ENCODE data around the gene FKBP5.
A peak's percentile ranks its signal among the peaks of the same experiment; 100 is the strongest.
"Not testable (repeated sequence)": the region's sequence is repeated elsewhere in the genome, so short reads cannot be mapped to it uniquely, and the experiment has no call there.

FKBP5 gene

DNA sequence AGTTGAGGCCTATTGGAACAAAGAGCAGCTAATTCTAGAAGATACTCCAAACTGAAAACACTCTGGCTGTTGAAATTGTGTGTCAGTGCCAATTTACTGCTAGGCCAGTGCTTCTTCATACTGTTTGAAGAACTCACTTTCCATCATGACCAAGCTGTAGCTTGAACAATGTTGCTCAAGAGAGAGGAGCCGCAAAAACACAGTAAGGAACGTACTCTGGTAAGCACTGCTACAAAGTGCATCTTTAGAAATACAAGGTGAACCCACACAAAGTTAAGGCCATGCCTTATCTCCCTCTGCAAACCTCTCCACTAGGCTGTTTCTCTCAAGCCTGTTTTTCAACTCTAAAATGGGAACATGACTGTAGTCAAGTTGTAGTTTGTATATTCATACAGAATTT is 101.5 kb downstream of the FKBP5 start:
- DNase-seq (ENCODE audit: low read depth in 2 of 2): no peak

DNA sequence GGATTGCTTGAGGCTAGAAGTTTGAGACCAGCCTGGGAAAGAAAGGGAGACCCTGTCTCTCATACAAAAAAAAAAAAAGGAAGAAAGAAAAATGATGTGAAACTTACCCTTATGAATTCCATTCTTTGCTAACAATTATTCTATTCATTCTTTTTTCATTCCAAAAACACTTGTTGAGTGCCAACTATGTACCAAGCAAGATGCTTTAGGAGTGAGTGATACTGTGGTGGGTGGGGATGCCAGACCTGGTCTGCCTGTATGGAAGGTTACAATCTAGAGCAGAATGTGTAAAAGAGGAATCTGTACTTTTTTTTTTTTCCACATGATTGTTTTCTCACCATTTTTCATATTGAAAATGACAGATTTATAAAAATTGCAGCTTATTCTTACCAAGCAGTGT is 102.2 kb downstream of the FKBP5 start:
- DNase-seq (ENCODE audit: low read depth in 2 of 2): no peak

DNA sequence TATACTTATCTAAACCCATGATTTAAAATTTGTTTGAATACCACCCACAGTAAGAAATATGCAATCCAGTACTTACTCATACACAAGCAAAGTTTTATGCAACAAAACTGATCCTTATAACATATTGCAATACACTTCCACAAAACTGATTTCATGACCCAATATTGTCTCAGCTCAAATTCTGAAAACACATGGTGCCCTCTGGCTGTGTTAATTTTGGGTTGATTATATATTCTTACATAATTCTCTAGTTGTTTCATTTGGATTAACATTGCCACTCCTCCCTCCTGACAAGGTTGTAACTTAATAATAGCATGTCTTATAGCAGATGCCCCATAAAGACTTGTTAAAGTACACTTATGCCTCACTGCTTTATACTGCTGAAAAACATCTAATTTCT is 103.1 kb downstream of the FKBP5 start:
- DNase-seq (ENCODE audit: low read depth in 2 of 2): no peak

DNA sequence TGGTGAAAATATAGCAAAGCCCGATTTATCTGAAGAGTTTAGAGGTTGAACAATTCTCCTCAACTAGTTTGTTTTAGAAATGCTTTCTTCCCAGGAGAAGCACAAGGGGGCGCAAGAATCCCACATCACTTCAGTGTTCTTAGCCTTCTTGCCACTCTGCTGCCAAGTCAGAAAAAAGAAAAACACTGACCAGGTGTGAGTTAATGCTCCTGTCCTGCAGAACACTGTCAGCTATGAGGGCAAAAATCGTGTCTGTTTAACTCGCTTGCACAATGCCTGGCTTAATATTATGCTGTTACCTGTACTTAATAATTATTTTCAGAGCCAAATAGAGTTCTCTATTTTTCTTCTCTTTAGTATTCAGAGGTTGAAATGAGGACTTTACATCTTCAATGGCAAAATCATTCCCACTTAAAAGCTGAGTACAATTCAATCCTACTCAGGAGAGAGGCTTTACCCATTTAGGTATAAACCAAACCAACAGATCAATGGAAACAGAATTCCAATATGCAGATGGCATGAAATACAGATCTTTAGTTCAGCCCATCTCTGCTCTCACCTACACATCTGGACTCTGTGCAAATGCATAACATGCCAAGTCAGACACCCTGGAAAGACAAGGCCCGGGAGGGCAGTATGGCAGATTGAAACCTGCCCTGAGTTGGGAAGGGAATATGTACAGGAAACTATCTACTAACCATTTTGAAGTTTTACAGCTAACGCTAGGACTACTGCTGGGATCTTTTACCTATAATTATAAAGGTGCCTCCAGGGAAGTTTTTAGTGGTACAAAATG is 104.6 kb downstream of the FKBP5 start:
- peak; percentile 47 to 53 for DNase-seq (ENCODE audit: low read depth in 2 of 2)

DNA sequence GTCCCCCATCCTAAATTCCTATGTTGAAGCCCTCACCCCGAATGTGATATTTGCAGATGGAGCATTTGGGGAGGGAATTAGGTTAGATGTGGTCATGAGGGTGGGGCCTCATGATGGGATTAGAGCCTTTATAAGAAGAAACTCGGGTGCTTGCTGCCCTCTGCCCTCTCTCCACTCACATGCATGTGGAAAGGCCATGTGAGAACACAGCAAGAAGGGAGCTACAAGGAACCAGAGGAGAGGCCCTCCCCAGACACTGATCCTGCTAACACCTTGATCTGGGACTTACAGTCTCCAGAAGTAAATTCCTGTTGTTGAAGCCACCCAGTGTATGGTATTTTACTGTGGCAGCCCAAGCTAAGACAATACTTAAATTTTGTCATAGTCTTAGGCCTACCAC is 106.4 kb downstream of the FKBP5 start:
- DNase-seq (ENCODE audit: low read depth in 2 of 2): no peak

DNA sequence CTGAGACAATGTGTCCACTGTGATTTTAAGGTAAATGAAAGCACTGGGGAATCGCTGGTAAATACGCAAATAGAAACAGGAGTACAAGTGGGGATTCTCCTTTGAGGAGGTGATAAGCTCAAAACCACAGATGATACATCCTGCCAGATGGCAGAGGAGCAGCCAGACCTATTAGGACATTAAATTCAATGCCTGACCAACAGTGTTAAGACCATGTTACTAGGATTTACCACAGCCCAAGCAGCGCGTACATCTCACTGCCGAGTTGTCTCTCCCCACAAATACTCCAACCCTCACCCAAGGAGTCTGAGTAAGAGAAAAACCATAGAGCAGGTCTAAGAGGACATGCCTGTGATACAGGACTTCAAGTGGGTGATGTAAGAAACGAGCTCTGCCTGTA is 107.1 kb downstream of the FKBP5 start:
- DNase-seq (ENCODE audit: low read depth in 2 of 2): no peak

DNA sequence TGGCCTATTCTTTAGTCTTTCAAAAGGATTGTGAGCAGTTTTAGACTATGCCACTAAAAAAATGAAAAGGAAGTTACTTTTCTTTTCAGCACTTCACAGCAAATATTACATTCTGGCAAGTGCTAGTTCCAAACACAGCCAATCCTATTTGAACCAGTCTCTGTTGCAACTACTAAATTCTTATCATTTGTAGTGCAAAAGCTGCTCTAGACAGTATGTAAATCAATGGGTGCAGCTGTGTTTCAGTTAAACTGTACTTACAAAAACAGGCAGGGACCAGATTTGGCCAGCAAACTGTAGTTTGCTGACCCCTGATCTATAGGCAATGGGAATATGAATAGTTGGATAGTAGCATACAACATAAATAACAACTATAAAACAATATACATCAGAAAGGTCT is 107.9 kb downstream of the FKBP5 start:
- DNase-seq (ENCODE audit: low read depth in 2 of 2): no peak

DNA sequence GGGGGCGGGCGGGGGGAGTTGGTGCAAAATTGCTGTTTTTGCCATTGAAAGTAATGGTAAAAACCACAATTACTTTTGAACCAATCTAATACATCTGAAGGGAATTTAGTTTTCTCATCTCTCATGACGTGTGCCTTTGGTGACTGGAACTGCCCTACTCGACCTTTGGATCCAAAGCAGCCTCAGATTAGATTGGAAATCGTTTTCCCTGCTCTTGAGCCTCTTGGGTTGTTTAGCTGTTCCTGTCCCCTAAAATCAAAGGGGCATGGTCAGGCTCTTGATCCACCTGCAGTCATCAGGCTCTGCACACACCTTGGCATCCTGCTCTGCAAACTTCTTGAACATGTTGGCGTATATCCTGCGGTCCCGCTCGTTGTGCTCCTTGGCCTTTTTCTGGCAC is 112.0 kb downstream of the FKBP5 start:
- no peak for DNase-seq (ENCODE audit: low read depth in 2 of 2)

DNA sequence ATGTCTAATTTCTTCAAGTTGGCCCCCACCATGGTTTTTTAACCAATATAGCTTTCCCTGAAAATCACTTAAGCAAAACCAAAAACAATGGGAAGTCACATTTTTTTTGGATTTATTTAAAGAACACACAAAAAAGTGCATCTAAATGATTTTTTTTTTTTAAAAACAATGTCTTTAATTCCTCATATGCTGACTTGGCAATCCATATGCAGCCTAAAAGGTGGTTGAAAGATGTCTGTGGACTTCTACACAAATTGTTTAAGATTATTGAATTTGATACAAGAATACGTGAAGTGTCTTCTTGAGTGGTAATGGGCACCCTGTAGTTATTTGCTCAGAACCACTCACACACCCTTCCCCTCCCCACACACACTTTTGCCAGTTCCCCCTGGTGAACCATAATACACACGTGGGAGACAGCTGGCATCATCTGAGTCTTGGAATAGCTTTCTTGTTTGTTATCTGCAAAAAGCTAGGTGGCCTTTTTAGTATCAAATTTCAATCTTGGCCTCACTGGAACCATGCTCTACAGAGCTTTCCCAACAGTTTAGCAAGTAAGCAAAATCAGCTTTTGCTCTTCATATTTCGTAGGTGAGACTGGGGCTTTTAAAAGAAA is 115.1 kb downstream of the FKBP5 start:
- DNase-seq (ENCODE audit: low read depth in 2 of 2): no peak

DNA sequence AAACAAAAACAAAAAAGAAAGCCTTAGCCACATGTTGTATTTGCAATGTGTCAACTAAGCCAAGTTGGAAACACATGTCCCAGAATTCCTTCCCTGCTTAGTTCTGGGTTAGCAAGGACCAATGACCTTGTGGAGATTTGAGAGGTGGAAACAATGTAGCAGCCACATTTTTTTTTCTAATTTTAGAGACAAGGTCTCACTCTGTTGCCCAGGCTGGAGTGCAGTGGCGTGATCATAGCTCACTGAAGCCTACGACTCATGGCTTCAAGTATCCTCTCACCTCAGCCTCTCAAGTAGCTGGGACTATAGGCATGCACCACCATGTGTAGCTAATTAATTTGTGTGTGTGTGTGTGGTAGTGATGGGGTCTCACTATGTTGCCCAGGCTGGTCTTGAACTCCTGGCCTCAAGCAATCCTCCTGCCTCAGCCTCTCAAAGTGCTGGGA is 117.8 kb downstream of the FKBP5 start:
- DNase-seq (ENCODE audit: low read depth in 2 of 2): not testable (repeated sequence)

DNA sequence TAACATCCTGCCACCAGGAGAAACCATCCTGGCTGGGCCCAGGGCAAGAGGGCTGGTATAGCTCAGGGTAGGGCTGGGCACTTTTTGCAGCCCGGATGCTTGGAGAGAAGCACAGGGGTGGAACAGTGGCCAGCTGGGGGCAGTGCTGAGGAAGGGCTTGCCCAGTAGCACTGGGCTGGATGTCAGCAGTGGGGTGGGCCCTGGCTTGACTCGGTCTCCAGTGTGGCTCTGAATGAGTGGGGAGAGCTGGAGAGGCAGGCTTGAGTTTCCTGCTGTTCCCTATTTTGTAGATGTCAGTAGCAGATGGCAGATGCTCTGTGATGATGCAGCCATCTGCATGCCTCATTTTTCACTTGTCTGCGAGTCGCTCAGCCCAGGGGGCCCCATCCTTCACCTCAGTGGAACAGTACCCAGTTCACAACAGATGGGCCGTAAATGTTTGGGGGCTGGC is 119.7 kb downstream of the FKBP5 start:
- DNase-seq (ENCODE audit: low read depth in 2 of 2): no peak

DNA sequence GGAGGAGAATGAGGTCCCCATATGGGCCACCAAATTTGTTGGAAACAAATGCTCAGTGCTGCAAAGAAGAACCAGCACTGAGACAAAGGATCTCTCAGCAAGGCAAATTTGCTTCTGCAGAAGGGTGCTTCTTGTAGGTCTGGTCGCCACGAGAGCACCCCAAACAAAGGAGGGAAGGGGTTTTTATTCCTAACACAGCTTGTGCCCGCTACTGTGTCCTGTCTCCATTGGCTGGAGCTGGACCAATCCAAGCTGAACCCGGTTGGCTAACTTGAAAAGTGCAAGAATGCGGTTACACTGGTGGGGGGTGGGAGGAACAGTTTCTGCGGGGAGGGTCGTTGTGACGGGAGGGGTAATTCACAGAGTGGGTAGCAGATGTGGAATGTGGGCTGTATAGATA is 121.9 kb downstream of the FKBP5 start:
- DNase-seq (ENCODE audit: low read depth in 2 of 2): no peak

DNA sequence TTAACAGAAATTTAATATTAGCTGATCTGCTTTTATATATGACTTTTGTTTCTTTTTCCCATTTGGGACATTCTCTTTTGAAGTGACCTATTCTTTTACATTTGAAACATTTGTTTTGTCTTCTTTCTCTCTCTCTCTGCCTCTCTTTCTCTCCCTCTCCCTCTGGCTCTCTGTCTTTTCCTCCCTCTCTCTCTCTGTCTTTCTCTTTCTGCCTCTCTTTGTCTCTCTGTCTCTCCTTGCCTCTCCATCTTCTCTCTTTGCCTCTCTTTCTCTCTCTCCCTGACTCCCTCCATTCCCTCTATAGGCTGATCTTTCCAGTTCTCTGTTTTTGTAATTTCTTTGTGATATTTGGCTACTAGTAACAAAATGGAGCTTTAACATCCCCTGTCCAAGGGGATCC is 124.0 kb downstream of the FKBP5 start:
- DNase-seq (ENCODE audit: low read depth in 2 of 2): no peak

DNA sequence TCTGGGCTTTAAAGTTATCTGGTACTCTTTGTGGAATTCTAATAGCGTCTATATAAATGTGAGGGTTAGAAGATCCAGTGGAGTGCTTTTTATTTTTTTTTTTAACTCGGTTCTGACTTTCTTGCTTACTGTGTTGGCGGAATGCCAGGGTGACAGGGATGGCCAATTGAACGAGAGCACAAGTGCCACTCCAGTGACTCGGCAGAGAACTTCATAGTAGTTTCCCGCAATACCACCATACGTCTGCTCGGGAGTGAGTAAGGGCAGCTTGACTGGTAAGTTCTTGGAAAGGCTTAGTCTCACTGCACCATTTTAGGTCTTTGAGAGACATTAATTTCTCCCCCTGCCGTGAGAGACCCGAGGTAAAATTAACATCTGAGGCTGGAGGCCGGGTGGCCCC is 126.7 kb downstream of the FKBP5 start:
- DNase-seq (ENCODE audit: low read depth in 2 of 2): no peak

DNA sequence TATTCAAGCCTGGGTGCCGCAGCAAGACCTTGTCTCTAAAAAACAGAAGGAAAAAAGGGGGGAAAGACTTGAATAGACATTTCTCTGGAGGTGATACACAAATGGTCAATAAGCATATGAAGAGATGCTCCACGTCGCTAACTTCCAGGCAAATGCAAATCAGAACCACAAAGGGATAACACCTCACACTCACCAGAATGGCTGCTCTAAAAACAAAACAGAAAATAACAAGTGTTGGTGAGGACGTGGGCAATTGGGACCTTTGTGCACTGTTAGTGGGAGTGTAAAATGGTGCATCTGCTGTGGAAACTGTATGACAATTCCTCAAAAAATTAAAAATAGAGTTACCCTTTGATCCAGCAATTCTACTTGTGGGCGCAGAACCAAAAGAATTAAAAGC is 127.6 kb downstream of the FKBP5 start:
- no peak for DNase-seq (ENCODE audit: low read depth in 2 of 2)

DNA sequence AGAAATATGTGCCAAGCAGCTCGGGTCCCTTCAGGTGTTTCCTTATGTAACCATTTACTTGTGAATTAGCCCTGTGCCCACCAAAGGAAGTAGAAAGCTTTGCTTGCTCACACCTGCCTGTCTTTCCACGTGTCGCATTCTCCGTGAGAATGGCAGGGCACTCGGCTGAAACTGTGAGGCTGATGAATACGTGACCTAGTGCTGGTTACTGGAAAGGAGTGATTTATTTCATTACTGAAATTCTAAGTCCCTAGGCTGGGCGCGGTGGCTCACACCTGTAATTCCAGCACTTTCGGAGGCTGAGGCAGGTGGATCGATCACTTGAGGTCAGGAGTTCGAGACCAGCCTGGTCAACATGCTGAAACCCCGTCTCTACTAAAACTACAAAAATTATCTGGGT is 130.1 kb downstream of the FKBP5 start:
- DNase-seq (ENCODE audit: low read depth in 2 of 2): no peak

DNA sequence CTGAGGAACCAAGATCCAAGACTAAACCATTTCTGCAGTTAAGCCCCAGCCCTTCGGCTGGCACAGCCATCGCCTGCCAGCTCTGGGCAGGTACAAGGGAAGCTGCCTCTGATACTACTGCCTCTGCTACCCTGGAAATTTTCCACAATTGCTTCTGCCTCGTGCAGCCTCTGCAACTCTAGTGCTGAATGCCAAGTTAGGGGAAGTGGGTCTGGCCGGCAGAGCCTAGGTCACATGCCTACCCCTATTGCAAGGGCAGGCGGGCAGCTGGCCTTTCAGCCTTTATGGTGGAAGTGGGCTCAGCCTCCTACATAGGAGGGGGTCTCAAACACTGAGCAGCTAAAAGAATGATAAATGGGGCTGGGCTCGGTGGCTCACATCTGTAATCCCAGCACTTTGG is 131.5 kb downstream of the FKBP5 start:
- no peak for DNase-seq (ENCODE audit: low read depth in 2 of 2)

DNA sequence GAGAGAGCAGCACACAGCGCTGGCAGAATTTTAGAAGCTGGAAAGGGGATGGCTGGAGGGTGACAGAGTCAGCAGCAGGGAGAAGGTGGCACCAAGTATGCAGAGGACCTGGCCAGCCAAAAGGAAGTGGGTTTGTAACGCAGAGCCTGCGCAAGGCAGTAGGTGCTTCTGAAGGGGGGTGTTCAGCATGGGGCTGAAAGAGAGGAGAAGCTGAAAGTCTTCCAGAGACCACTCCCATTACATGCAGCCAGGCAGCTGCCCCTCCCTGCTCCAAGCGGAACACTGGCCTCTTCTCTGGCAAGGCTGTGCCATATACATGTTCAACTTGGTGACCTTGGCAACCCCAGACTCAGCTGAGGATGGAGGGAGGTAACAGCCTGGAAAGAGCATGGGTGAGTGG is 133.9 kb downstream of the FKBP5 start:
- no peak for DNase-seq (ENCODE audit: low read depth in 2 of 2)

DNA sequence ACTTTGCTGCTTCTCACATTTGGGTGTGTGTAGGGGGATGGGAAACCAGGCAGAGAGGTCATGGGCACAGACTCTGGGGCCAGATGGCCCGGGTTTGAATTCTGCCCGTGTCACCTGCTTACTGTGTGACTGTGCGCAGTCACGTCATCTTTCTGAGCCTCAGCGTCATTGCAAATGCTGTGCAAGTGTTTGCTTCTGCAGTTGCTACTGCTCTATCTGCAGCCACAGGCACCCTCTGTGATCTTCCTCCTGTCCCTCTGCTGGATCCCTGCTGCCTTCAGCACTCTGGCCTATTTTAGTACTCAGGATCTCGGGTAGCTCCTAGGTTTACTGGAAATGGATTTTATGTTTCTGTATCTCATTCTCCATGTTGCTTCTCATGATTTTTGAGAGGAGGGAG is 135.4 kb downstream of the FKBP5 start:
- no peak for DNase-seq (ENCODE audit: low read depth in 2 of 2)

DNA sequence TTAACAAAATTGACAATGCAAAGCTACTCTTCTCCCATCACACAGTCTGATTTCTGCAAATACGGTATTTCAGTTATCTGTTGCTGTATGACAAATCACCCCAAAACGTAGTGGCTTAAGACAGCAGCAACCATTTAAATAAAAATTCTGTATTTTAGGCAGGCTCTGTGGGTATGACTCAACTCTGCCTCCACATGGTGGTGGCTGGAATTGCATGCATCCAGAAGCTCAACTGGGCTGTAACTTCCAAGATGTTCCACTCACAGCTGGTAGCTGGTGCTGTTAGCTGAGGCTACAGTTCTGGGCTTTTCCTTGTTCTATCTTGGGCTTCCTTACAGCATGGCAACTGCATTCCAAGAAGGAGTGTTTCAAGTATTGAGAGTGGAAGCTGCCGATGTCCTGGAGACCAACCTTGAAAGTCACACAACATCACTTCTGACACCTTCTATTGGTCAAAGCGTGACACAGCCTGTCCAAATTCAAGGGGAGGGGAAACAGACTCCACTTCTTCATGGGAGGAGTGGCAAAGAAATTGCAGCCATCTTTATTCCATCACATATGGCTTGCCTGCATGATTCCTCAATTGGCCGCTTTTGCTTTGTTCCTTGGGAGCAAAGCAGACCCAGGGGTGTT is 136.3 kb downstream of the FKBP5 start:
- DNase-seq (ENCODE audit: low read depth in 2 of 2): no peak

DNA sequence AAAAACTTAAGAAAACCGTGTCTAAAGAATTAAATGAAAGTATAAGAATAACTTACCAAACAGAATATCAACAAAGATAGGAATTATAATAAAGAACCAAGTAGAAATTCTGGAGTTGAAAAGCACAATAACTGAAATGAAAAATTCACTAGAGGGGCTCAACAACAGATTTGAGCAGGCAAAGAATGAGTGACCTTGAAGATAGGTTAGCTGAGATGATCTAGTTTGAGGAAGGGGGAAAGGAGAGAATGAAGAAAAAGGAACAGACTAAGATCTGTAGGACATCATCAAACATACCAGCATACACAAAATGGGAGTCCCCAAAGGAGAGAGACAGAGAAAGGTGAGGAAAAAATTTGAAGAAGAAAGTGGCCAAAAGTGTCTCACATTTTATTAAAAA is 138.3 kb downstream of the FKBP5 start:
- DNase-seq (ENCODE audit: low read depth in 2 of 2): no peak

DNA sequence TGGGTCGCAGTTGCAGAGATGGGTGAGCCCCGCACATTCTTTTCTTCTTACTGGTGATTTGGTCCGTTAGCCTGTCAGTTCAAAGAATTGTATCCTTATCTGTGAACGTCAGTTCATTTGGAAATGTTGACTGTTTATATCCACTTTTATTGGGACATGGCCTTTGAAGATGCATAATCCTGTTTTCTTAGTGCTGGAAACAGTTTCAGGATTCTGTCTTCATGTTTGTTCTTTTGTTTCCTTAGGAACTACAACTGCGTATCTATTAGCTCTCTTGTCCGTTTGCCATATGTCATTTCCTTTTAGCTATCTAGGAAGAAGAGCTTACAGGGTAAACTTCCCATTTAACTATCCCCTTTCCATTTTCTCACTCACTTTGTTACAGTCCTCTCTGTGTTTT is 141.0 kb downstream of the FKBP5 start:
- DNase-seq (ENCODE audit: low read depth in 2 of 2): no peak

DNA sequence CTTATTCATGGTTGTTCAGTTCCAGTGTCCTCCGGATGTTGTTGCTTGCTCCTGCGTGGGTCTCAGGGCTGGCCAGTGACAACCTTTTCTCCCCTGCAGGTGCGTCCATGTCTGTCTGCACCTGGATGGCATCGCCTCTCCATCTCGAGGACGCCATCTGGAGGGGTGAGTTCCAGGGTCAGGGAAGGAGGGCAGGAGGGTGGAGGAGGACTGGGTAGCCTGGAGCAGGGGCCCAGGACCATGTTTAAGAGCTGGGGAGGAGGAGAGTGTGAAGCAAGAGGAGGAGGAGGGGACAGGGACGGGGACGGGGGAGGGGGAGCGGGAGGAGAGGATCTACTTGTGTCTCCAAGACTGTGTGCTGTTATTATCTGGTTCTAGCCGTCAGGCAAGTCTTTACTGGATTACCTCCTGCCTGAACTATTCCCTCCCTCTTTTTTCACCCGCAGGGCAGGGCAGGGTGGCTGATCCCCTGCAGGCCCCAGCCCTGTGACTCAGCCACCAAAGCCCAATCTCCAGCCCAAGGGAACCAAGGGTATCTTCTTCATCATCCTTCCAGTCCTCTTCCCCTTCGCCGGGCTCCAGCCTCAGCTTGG is 143.8 kb downstream of the FKBP5 start:
- no peak for DNase-seq (ENCODE audit: low read depth in 2 of 2)

Measured in fibroblast of skin of left quadriceps (primary cell).